Measurements from ENCODE around the gene RBM47.

- TF ChIP-seq, protein P1, sequence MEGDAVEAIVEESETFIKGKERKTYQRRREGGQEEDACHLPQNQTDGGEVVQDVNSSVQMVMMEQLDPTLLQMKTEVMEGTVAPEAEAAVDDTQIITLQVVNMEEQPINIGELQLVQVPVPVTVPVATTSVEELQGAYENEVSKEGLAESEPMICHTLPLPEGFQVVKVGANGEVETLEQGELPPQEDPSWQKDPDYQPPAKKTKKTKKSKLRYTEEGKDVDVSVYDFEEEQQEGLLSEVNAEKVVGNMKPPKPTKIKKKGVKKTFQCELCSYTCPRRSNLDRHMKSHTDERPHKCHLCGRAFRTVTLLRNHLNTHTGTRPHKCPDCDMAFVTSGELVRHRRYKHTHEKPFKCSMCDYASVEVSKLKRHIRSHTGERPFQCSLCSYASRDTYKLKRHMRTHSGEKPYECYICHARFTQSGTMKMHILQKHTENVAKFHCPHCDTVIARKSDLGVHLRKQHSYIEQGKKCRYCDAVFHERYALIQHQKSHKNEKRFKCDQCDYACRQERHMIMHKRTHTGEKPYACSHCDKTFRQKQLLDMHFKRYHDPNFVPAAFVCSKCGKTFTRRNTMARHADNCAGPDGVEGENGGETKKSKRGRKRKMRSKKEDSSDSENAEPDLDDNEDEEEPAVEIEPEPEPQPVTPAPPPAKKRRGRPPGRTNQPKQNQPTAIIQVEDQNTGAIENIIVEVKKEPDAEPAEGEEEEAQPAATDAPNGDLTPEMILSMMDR (conservative IDR thresholded peaks at IDR 0.05; ENCODE audit: low read depth, low read length) = no peak
- no peak for TF ChIP-seq RCOR1 (IDR thresholded peaks at IDR 0.05; ENCODE audit: insufficient replicate concordance, low read length)
- TF ChIP-seq CEBPB (IDR thresholded peaks at IDR 0.05; ENCODE audit: low read depth, low read length) = no peak
- no peak for TF ChIP-seq POLR2A (IDR thresholded peaks at IDR 0.05; ENCODE audit: low read depth, low read length)
- no peak for TF ChIP-seq MAZ (IDR thresholded peaks at IDR 0.05; ENCODE audit: borderline replicate concordance, low read depth, low read length)
- TF ChIP-seq, protein P2, sequence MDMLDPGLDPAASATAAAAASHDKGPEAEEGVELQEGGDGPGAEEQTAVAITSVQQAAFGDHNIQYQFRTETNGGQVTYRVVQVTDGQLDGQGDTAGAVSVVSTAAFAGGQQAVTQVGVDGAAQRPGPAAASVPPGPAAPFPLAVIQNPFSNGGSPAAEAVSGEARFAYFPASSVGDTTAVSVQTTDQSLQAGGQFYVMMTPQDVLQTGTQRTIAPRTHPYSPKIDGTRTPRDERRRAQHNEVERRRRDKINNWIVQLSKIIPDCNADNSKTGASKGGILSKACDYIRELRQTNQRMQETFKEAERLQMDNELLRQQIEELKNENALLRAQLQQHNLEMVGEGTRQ (IDR thresholded peaks at IDR 0.05; ENCODE audit: low read depth, low read length) = no peak
Observed at GRCh38 chr4:40530961-40531635, 98.6 kb downstream of the RBM47 start.
